Stimulated activated CD4-positive, alpha-beta T cell treated with anti-CD3 and anti-CD28 coated beads, TNF-alpha, amount 100 ng/mL, for 48 hours (primary cell): Measurements from ENCODE around the gene FEM1B.

Experiments
- DNase-seq, 3 donors: peaks; one replicate each; pipeline ENCODE4 v3.0.0-alpha.2; 2020; ENCODE audit warnings: low read depth in 3 of 3

Gene FEM1B

DNA sequence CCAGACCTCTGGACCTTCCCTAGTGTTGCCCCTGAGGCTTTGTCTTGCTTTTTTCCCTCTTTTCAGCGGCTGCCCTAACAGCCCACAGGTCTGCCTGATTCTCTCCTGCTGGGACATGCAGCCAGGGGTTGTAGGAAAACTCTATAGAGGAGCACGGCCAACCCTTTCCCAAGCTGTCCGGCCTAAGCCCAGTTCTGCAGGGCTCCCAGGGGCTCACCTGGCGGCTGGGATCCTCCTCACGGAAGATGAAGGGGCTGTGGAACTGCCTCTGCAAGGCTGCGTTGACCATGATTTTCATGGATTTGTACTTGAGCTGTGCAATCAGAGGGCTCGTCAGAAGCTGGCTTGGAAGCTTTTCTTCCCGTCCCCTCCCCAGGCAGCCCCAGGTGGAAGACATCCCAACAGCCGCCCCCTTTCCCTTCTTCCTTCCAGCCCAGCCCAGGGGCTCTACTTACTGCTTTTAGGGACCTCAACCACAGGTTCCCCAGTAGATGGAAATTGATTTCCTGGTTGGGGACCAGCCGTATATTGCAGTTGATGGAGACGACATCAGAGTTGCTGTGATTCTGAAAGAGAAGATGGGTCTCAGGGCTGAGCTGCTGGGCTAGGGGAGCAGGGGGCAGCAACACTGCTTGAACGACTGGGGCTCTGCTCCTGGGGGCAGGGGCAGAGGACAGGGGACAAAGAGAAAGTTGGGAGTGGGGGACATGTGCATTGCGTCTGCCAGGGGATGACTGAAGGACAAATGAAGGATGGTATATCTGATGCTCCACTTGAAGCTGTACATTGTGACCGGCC is 29.8 kb downstream of the FEM1B start:
- no peak for DNase-seq

- DNase-seq, result no peak
Measured at GRCh38 chr15:68309024-68309423, 31.5 kb downstream of the FEM1B start.

DNA sequence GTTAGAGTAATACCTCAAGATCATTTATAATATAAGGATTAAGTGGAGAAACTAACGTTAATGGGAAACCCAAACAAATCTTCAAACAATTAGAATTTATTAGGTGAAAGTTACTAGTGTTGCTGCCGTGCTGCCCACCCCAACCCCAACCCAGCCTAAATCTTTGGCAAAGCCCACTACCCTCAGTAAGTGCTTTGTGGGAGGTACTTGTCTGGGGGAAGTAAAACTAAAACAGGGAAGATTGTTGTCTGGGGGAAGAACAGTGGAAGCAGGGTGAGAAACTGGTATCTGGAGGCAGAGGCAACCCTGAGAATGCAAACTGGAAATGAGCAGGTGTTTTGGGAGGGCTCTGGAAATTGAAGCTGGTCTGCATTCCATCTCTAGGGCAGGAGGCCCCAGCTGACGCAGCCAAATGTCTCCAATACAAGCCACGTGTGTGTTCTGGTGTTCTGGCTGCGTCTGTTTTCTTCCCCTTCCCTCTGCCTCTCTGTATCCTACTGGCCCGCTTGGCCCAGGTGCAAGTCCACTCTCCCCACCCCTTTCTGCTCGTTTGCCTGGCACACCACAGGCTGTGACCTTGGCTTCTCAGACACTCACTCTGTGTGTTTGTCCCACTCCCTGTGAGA is 32.7 kb downstream of the FEM1B start:
- DNase-seq, result no peak

GRCh38 chr15:68310804-68311463 is 33.4 kb downstream of the FEM1B start:
- no peak for DNase-seq

GRCh38 chr15:68311464-68311835 is 33.9 kb downstream of the FEM1B start:
- no peak for DNase-seq

- DNase-seq, result no peak
Measured at GRCh38 chr15:68311859-68312557, 34.5 kb downstream of the FEM1B start.

DNA sequence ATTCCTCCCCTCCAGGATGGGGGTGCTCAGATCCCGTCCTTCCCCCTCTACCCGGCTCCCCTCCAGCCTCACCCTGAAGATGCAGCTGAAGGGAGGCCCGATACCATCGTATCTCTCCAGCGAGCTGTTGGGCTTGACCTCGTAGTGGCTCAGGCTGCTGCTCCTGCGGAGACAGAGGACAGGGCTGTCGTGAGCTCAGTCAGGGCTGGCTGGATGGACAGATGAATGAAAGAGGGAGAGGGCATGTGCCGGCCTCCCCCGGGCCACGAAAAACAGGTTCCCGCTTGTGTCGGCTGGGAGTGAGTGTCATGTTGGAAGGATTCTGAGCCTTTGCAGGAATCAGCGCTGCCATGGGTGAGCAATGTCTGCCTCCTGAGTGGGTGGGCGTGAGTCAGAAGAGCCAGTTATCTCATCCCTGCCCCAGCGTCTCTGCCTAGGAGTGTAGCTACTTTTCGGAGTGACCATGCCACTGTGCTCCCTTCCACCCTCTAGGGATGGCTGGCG is 35.2 kb downstream of the FEM1B start:
- DNase-seq, result no peak

GRCh38 chr15:68313501-68314410 is 36.2 kb downstream of the FEM1B start:
- no peak for DNase-seq

DNA sequence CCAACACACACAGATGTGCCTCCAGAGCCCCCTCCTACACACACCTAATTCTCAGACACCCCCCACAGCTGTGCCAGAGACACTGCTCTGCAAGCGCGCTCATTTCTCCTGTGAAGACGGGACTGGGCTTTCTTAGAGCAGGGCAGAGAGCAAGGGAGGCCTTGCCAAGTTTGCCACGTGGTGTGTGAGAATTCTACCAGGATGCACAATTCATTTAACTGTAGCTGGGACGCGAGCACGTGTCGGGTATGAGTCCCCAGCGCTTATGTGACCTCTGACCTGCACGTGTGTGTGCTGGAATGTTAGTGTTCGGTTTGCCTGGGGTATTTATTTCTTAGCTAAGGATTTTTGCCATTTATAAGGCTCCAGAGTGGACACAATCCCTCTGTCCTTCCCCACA is 37.0 kb downstream of the FEM1B start:
- DNase-seq, result no peak

- no peak for DNase-seq
Measured at GRCh38 chr15:68315035-68315434, 37.5 kb downstream of the FEM1B start.

DNA sequence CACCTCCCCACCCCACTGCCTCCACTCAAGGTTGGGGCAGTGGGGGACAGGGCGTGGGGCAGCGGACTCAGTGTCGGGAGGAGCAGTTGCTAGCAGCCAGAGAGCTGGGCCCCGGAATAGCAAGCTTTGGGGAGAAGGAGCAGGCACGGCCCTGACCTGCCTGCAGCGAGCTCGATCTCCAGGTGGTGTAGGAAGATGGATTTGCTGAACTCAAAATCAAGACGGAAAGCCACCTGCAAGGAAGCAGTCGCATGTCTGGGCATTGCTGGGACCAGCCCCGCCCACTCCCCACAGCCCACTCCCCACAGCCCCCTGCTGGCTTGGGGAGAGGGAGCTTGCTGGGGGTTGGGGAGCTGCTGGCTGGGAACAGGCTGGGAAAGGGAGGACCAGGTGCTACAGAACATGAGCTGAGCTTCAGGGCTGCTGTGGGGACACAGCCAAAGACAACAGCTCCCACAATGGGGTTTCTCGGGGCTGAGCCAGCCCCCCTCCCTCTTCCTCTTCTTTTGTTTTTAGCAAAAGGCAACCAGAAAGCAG is 38.0 kb downstream of the FEM1B start:
- DNase-seq, result no peak

GRCh38 chr15:68316061-68316804 is 38.7 kb downstream of the FEM1B start:
- DNase-seq, result no peak

DNA sequence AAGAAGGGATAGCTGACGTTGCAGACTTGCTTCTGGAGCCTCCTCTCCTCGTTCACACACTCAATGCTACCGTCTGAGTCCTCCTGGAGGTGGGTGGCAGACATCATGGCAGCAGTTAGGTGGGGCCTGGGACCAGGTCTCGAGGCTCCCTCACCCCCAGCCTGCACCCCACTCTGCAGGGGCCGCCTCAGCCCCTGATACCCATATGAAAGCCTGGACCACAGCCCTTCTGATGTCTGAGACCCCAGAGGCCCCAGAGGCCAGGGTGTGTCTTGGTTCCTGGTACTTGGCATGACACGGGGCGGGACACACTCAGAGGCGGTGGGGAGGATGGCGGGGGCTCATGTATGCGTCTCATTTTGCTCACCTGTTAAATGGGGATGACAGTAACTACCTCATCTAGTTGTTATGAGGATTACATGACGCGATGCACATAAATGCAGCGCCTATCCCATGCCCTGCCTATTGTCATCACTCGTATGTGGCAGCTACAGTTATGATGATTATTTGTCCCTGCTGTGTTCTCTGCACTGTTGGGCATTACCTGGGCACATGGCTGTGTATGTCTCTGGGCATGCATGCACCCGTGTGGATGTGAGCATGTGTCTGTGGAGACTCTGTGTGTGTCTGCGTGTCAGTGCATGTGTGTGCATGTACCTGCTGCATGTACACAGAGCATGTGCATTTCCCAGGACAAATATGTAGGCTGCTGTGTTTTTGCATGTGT is 39.9 kb downstream of the FEM1B start:
- no peak for DNase-seq

- no peak for DNase-seq
Measured at GRCh38 chr15:68318008-68318835, 40.7 kb downstream of the FEM1B start.

- DNase-seq, result no peak
Measured at GRCh38 chr15:68318931-68319909, 41.7 kb downstream of the FEM1B start.

DNA sequence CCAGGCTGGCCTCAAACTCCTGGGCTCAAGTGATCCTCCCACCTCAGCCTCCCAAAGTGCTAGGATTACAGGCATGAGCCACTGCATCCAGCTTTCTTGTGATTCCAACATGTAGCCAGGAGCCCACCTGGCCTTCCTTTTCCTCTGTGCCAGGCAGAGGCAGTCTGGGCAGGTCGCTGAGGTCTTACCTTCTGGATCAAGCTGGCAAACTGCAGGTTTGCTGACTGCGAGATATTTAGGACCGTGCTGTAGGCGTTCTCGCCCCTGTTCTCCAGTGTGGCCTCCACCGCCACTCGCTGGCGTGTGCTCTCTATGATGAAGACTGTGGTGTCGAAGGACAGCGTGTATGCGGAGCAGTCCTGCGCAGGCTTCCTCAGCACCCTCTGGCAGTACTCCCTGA is 42.5 kb downstream of the FEM1B start:
- DNase-seq, result no peak

DNA sequence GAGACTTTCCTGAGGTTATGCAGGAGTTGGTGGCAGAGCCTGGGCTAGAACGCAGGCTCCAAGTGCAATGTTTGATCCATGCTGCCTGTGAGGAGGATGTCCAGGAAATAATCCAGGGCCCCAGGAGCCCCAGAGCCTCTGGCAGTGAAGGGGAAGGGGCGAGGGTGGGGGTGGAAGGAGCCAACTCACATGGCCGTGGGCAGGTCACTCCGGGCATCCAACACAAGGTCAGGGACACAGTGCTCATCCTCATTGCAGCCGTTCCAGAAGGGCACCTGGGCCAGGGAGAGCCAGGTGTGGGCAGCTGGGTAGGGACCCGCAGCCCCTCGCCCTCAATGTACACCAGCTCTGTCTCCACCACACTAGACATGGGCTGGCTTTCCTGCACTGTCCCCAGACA is 43.7 kb downstream of the FEM1B start:
- no peak for DNase-seq
